Sigmoid colon (tissue), 7 donors: ENCODE results near the gene MAGED2. TPM values are rescaled to one million over a fixed set of nuclear protein-coding genes. Genes with fewer than 3 reads are reported as not detected.

Experiments
- DNase-seq: peaks from one replicate; pipeline ENCODE4 v3.0.0-alpha.2; 2019
- H3K27ac ChIP-seq, 4 donors: fragments of 200-600 bp; sonication (generic); one replicate each; pipeline ENCODE4 v1.5.1; 2016 to 2019; ENCODE audit warnings: mild to moderate bottlenecking in 1 of 4
- H3K27me3 ChIP-seq, 3 donors: fragments of 200-600 bp; sonication (generic); one replicate each; pipeline ENCODE4 v1.5.1; 2019; ENCODE audit warnings: mild to moderate bottlenecking in 1 of 3
- H3K36me3 ChIP-seq, 4 donors: fragments of 200-600 bp; sonication (generic); one replicate each; pipeline ENCODE4 v1.5.1; 2016 to 2019
- H3K4me1 ChIP-seq, 4 donors: fragments of 200-600 bp; sonication (generic); one replicate each; pipeline ENCODE4 v1.5.1; 2017 to 2019
- H3K4me3 ChIP-seq, 4 donors: fragments of 200-600 bp; sonication (generic); one replicate each; pipeline ENCODE4 v1.5.1; 2017 to 2019; ENCODE audit warnings: mild to moderate bottlenecking in 2 of 4, moderate library complexity in 1 of 4
- H3K9me3 ChIP-seq, 4 donors: fragments of 200-600 bp in 3 of 4; sonication (generic) in 3 of 4; one replicate each; pipeline versions ENCODE4 v1.5.1 to v1.6.1; 2013 to 2019
- CTCF ChIP-seq, 4 experiments: fragments of 450-650 bp in 3 of 4; fragments of 200-600 bp in 1 of 4; IDR thresholded peaks; one replicate each; pipeline ENCODE4 v1.5.1; 2016 to 2019; ENCODE audit warnings: antibody characterized with exemption in 4 of 4, mild to moderate bottlenecking in 3 of 4, moderate library complexity in 2 of 4
- EP300 ChIP-seq, 4 donors: sonication (generic); formaldehyde crosslinking; IDR thresholded peaks; one replicate each; pipeline ENCODE4 v1.6.1; 2017; ENCODE audit warnings: antibody characterized with exemption in 4 of 4
- POLR2A ChIP-seq, 2 donors: fragments of 450-650 bp; IDR thresholded peaks; one replicate each; pipeline ENCODE4 v1.6.1; 2016; ENCODE audit warnings: antibody characterized with exemption in 2 of 2, mild to moderate bottlenecking in 2 of 2, moderate library complexity in 2 of 2
- POLR2AphosphoS5 ChIP-seq, 4 donors: sonication (generic); formaldehyde crosslinking; IDR thresholded peaks; one replicate each; pipeline ENCODE4 v1.6.1; 2017; ENCODE audit warnings: antibody characterized with exemption in 4 of 4
- WGBS, 2 donors: extraction: QIAGEN DNeasy Blood & Tissue Kit; methylation state at CpG; one replicate each; pipeline ENCODE4 v1.1.7; 2013; 5-methylcytosine and 5-hydroxymethylcytosine counted together
- intact Hi-C: fragments of 100-400 bp; cut with DNase I; formaldehyde crosslinking; loops from one replicate; pipeline ENCODE4 v1.15.1; 2023
- polyA plus RNA-seq, 3 donors: library from polyadenylated mRNA; stranded (reverse); fragments of 200-250 nt; gene quantifications; one replicate each; pipeline ENCODE4 v1.2.3, GENCODE V29; 2013
- total RNA-seq, 4 donors: library from RNA; depleted of rRNA; stranded (reverse); fragments of >200 nt; gene quantifications; one replicate each; pipeline ENCODE4 v1.1.0, GENCODE V29; 2016
- donor health status: healthy with polysubstance abuse.
- donor health status: Bipolar disorder and iron deficiency.
- donor health status: healthy.

MAGED2 gene
- total and polyA plus RNA-seq, 7 donors = 44.9 to 152 (median 132) TPM

- H3K4me3 ChIP-seq = no peak overlapping the region
- no peak for DNase-seq
- intact Hi-C loops = no loop called here
- 28 to 42% methylated on average over 1 of the region's 1 CpG for WGBS, 2 donors
- no peak overlapping the region for H3K27ac ChIP-seq
- TF ChIP-seq POLR2A (IDR thresholded peaks at IDR 0.05) (no peak), EP300 (IDR thresholded peaks at IDR 0.05) (no peak), CTCF (IDR thresholded peaks at IDR 0.05) (no peak), POLR2AphosphoS5 (IDR thresholded peaks at IDR 0.05) (no peak)
- no peaks in the 10 kb centered on the region for H3K9me3 ChIP-seq
- no peaks in the 10 kb centered on the region for H3K36me3 ChIP-seq
- no peaks in the 10 kb centered on the region for H3K27me3 ChIP-seq
- no peaks in the 10 kb centered on the region for H3K4me1 ChIP-seq
Observed at GRCh38 chrX:54794028-54794427, 13.5 kb upstream of the MAGED2 start.

DNA sequence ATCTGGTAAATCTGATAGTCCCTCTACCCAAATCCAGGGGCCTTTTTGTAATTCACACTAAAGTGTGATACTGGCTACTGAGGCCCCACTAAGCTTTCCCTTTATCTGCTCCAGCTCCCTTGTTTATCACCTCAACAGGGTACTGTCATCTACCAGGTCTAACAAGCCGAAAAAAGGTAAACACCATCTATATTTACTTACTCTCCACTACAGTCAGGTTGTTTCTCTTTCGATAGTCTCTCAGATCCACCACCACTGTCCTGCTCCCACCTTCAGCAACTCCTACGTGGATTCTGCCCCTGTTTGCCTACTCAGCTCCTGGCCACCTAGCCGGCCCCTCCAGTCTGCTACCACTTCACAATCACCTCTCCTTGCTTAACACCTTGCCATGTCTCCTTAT, 12.8 kb upstream of the MAGED2 start:
- H3K4me3 ChIP-seq = no peak overlapping the region
- 48 to 78% methylated on average over 4 of the region's 4 CpGs for WGBS, 2 donors
- no peaks in the 10 kb centered on the region for H3K36me3 ChIP-seq
- no peaks in the 10 kb centered on the region for H3K27me3 ChIP-seq
- H3K27ac ChIP-seq = no peak overlapping the region
- H3K4me1 ChIP-seq = no peaks in the 10 kb centered on the region
- intact Hi-C loops = no loop called here
- H3K9me3 ChIP-seq = no peaks in the 10 kb centered on the region
- no peak for TF ChIP-seq POLR2AphosphoS5 (IDR thresholded peaks at IDR 0.05)
- TF ChIP-seq CTCF (IDR thresholded peaks at IDR 0.05) = no peak
- TF ChIP-seq EP300 (IDR thresholded peaks at IDR 0.05) = no peak
- TF ChIP-seq POLR2A (IDR thresholded peaks at IDR 0.05) = no peak
- DNase-seq = no peak

DNA sequence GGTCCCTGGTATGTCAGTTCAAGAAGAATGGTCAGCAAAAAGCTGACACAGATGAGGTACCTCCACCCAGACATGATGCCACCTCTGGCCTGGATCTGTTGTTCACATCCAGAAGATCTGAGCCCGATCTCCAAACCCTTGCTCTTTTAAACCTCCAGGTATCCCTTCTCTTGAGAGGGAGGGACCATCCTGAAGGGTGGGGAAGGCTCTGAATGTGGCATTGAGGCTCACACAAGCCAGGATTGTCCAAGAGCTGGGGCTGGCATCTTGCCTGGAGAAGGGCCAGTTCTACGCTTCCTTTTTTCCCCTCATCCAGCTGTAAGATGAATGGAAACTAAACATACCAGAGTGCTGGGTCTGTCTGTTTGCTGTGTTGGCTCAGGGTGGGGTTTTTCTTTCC, 9.4 kb upstream of the MAGED2 start, which contains the start of gene ITIH6:
TSS of gene ITIH6 (minus strand) at position 119 of the 400 bp plus-strand sequence. CDS start at position 74, 45 bp downstream.
- intact Hi-C loops = no loop called here
- WGBS, 2 donors = 40 to 71% methylated on average over 2 of the region's 2 CpGs

DNA sequence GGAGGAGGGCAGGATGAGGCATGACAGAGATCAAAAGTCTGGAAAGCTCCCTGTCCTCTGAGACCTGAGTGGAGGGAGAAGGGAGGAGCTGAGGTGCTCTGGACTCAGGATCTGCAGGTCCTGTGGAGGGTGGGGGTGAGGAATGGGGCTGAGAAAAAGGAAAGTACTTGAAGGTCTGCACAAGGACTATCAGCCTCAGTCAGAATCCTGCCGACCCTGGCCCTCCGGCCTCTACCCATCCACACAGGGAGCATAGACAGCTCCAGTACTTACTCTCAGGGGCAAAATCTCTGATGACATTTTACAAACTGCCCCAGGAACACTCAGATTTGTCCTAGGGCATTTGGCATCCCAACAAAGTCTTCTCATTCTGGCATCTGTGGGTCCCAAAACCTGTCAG, 8.5 kb upstream of the MAGED2 start:
- no peaks in the 10 kb centered on the region for H3K4me1 ChIP-seq
- H3K27ac ChIP-seq = no peak overlapping the region
- no peaks in the 10 kb centered on the region for H3K36me3 ChIP-seq
- H3K27me3 ChIP-seq = no peaks in the 10 kb centered on the region
- H3K4me3 ChIP-seq = no peak overlapping the region
- intact Hi-C loops = no loop called here
- 87 to 100% methylated on average over 2 of the region's 2 CpGs for WGBS, 2 donors
- no peaks in the 10 kb centered on the region for H3K9me3 ChIP-seq
- no peak for DNase-seq
- TF ChIP-seq POLR2AphosphoS5 (IDR thresholded peaks at IDR 0.05) (no peak), CTCF (IDR thresholded peaks at IDR 0.05) (no peak), EP300 (IDR thresholded peaks at IDR 0.05) (no peak), POLR2A (IDR thresholded peaks at IDR 0.05) (no peak)

More for the DNA sequence above, 9.4 kb upstream of the MAGED2 start, which contains the start of gene ITIH6:
- no peak for TF ChIP-seq CTCF (IDR thresholded peaks at IDR 0.05)
- TF ChIP-seq POLR2AphosphoS5 (IDR thresholded peaks at IDR 0.05) = no peak
- no peak for TF ChIP-seq EP300 (IDR thresholded peaks at IDR 0.05)
- no peak for TF ChIP-seq POLR2A (IDR thresholded peaks at IDR 0.05)
- H3K4me3 ChIP-seq = no peak within 1 kb of the TSS
- H3K36me3 ChIP-seq = no peaks in the 10 kb centered on the region
- H3K27me3 ChIP-seq = no peaks in the 10 kb centered on the region
- no peak within 1 kb of the TSS for H3K27ac ChIP-seq
- H3K4me1 ChIP-seq = no peaks in the 10 kb centered on the region
- DNase-seq = no peak
- H3K9me3 ChIP-seq = no peaks in the 10 kb centered on the region

DNA sequence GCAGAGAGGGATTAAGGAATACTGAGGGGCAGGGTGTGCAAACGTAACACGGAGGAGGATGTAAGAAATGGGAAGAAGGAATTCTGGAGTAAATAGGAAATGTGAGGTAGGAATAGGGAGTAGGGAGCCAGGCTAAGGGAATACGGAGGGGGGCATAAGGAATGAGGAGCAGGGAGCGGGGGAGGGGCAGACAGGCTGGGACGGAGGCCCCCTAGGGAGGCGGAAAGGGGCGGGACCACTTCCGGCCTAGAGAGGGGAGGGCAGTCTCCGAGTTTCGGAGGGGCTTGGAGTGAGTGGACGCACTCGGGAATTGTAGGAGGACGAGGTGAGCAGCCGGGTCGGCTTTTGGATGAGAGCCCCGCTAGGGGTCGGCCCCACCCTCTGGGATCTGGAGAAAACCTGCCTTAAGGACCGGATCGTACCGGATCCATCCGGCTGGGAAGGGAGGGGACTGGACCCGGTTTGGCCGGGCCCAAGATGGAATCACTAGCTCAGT, 612 bp downstream of the MAGED2 start:
- H3K27ac ChIP-seq = peak overlapping the region; percentile 87 to 91 (median 90)
- intact Hi-C loops = loop anchor here (1.0 to 10.0 kb wide), 8 partner anchors 168 to 907 kb away; partner anchors contain the start of genes APEX2, FGD1, GNL3L and PHF8
- H3K36me3 ChIP-seq = peaks cover 8 to 31% (median 11%) of the 10 kb centered on the region in 4 donors
- WGBS, 2 donors = 0 to 1% methylated on average over 23 of the region's 23 CpGs
- no peaks in the 10 kb centered on the region for H3K27me3 ChIP-seq
- peaks cover 0 to 15% (median 11%) of the 10 kb centered on the region in 4 donors for H3K4me1 ChIP-seq
- H3K4me3 ChIP-seq = peak overlapping the region; percentile 55 to 73 (median 70)
- peak; percentile 86 for DNase-seq
- TF ChIP-seq POLR2AphosphoS5 (IDR thresholded peaks at IDR 0.05) (peak in 2 of 4 donors; percentile 22 to 30), POLR2A (IDR thresholded peaks at IDR 0.05) (no peak), EP300 (IDR thresholded peaks at IDR 0.05) (peak in 1 of 4 donors; percentile 11)
- H3K9me3 ChIP-seq = no peaks in the 10 kb centered on the region
